GM10266 (cell line): ENCODE results near the gene PHLDB2.

ENCODE experiments used
- DNase-seq: peaks from one replicate; pipeline ENCODE4 v3.0.0; 2012; ENCODE audit errors: extremely low spot score
- CTCF ChIP-seq: IDR thresholded peaks from 2 replicates; pipeline ENCODE4 v1.5.1; 2012; ENCODE audit warnings: mild to moderate bottlenecking, low read depth; ENCODE audit not compliant: control insufficient read depth, insufficient read depth; ENCODE audit errors: missing control alignments

The PHLDB2 gene

GRCh38 chr3:111850537-111850936, 8.5 kb upstream of the PHLDB2 start:
- no peak for TF ChIP-seq CTCF
- DNase-seq: no peak

GRCh38 chr3:111851511-111851954, 7.5 kb upstream of the PHLDB2 start:
- no peak for DNase-seq
- TF ChIP-seq CTCF: no peak

- TF ChIP-seq CTCF: no peak
- no peak for DNase-seq
Measured at GRCh38 chr3:111852540-111852939, 6.5 kb upstream of the PHLDB2 start.

- TF ChIP-seq CTCF: no peak
- DNase-seq: no peak
Measured at GRCh38 chr3:111853068-111853467, 6.0 kb upstream of the PHLDB2 start.

GRCh38 chr3:111854990-111855389, 4.1 kb upstream of the PHLDB2 start:
- no peak for DNase-seq
- TF ChIP-seq CTCF: no peak

- no peak for TF ChIP-seq CTCF
- no peak for DNase-seq
Measured at GRCh38 chr3:111856501-111856900, 2.6 kb upstream of the PHLDB2 start.

GRCh38 chr3:111857474-111857873, 1.6 kb upstream of the PHLDB2 start:
- no peak for DNase-seq
- TF ChIP-seq CTCF: no peak
